K562 (cell line): ENCODE measurements around the gene PIP5K1B.

Source experiments
- BHLHE40 ChIP-seq: IDR thresholded peaks from 2 replicates; pipeline ENCODE4 v1.6.1; 2011; ENCODE audit warnings: low read length, improper control_type of control experiment
- CTCF ChIP-seq, 3 experiments: IDR thresholded peaks in 2 of 3; conservative IDR thresholded peaks in 1 of 3; 2 replicates each; pipeline ENCODE4 v1.5.1; 2011 to 2012; ENCODE audit warnings: low read length in 3 of 3, mild to moderate bottlenecking in 3 of 3, control low read depth in 2 of 3, improper control_type of control experiment in 1 of 3, inconsistent platforms in 1 of 3, low read depth in 1 of 3, mixed read lengths in 1 of 3, moderate library complexity in 1 of 3; ENCODE audit not compliant: insufficient read depth in 2 of 3
- FOXK1 ChIP-seq: sonication (generic); formaldehyde crosslinking; IDR thresholded peaks from 2 replicates; pipeline ENCODE4 v1.8.0; 2022; ENCODE audit warnings: missing genetic modification reagents, mild to moderate bottlenecking, borderline replicate concordance
- ZNF707 ChIP-seq: fragments of 250-450 bp; sonication (Bioruptor Pico); conservative IDR thresholded peaks from 2 replicates; pipeline ENCODE4 v1.8.0; 2022; ENCODE audit warnings: inconsistent platforms, mild to moderate bottlenecking, moderate library complexity
- TF ChIP-seq, protein P1 (sequence below): fragments of 250-450 bp; sonication (Bioruptor Pico); IDR thresholded peaks from 2 replicates; pipeline ENCODE4 v1.4.0; 2020; ENCODE audit warnings: mild to moderate bottlenecking, moderate library complexity

- TF ChIP-seq FOXK1 (CRISPR knock-in tag) (no peak), BHLHE40 (no peak), ZNF707 (CRISPR knock-in tag) (no peak), CTCF (IDR thresholded peaks at IDR 0.05 in 2 of 3, conservative IDR thresholded peaks at IDR 0.05 in 1 of 3; ENCODE audit: insufficient read depth in 2 of 3, low read depth in 1 of 3, low read length in 3 of 3) (no peak)
- TF ChIP-seq, protein P1, sequence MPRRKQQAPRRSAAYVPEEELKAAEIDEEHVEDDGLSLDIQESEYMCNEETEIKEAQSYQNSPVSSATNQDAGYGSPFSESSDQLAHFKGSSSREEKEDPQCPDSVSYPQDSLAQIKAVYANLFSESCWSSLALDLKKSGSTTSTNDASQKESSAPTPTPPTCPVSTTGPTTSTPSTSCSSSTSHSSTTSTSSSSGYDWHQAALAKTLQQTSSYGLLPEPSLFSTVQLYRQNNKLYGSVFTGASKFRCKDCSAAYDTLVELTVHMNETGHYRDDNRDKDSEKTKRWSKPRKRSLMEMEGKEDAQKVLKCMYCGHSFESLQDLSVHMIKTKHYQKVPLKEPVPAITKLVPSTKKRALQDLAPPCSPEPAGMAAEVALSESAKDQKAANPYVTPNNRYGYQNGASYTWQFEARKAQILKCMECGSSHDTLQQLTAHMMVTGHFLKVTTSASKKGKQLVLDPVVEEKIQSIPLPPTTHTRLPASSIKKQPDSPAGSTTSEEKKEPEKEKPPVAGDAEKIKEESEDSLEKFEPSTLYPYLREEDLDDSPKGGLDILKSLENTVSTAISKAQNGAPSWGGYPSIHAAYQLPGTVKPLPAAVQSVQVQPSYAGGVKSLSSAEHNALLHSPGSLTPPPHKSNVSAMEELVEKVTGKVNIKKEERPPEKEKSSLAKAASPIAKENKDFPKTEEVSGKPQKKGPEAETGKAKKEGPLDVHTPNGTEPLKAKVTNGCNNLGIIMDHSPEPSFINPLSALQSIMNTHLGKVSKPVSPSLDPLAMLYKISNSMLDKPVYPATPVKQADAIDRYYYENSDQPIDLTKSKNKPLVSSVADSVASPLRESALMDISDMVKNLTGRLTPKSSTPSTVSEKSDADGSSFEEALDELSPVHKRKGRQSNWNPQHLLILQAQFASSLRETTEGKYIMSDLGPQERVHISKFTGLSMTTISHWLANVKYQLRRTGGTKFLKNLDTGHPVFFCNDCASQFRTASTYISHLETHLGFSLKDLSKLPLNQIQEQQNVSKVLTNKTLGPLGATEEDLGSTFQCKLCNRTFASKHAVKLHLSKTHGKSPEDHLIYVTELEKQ (CRISPR knock-in tag): no peak
Measured at GRCh38 chr9:68738358-68738757, 33.3 kb downstream of the PIP5K1B start.
